Ishikawa (cell line): ENCODE measurements around the gene TMEM208.
A peak's percentile ranks its signal among the peaks of the same experiment; 100 is the strongest.

Source experiments
- CEBPB ChIP-seq: IDR thresholded peaks from 2 replicates; pipeline ENCODE4 v1.6.1; 2012
- CREB1 ChIP-seq: IDR thresholded peaks from 2 replicates; pipeline ENCODE4 v1.6.1; 2012; ENCODE audit warnings: low read depth
- EGR1 ChIP-seq: IDR thresholded peaks from 2 replicates; pipeline ENCODE4 v1.6.1; 2012
- EP300 ChIP-seq: IDR thresholded peaks from 2 replicates; pipeline ENCODE4 v1.6.1; 2012; ENCODE audit warnings: borderline replicate concordance
- FOXM1 ChIP-seq: IDR thresholded peaks from 2 replicates; pipeline ENCODE4 v1.6.1; 2012; ENCODE audit warnings: low read depth, borderline replicate concordance
- MAX ChIP-seq: IDR thresholded peaks from 2 replicates; pipeline ENCODE4 v1.6.1; 2012
- NFIC ChIP-seq: IDR thresholded peaks from 2 replicates; pipeline ENCODE4 v1.6.1; 2012
- RAD21 ChIP-seq: IDR thresholded peaks from 2 replicates; pipeline ENCODE4 v1.6.1; 2012; ENCODE audit warnings: low read depth
- REST ChIP-seq: IDR thresholded peaks from 2 replicates; pipeline ENCODE4 v1.6.1; 2012; ENCODE audit warnings: low read depth, mild to moderate bottlenecking
- TAF1 ChIP-seq: IDR thresholded peaks from 2 replicates; pipeline ENCODE4 v1.6.1; 2012; ENCODE audit warnings: low read depth, mild to moderate bottlenecking
- TCF12 ChIP-seq: IDR thresholded peaks from 2 replicates; pipeline ENCODE4 v1.6.1; 2012; ENCODE audit warnings: low read depth
- TEAD4 ChIP-seq: IDR thresholded peaks from 2 replicates; pipeline ENCODE4 v1.6.1; 2012
- USF1 ChIP-seq: IDR thresholded peaks from 2 replicates; pipeline ENCODE4 v1.6.1; 2012
- YY1 ChIP-seq: IDR thresholded peaks from 2 replicates; pipeline ENCODE4 v1.6.1; 2012; ENCODE audit warnings: low read depth
- ZBTB7A ChIP-seq: IDR thresholded peaks from 2 replicates; pipeline ENCODE4 v1.6.1; 2012; ENCODE audit warnings: low read depth

TMEM208 gene

GRCh38 chr16:67180166-67180565 lies 46.8 kb upstream of the TMEM208 start:
- TF ChIP-seq YY1, result no peak
- TF ChIP-seq TEAD4, result no peak
- no peak for TF ChIP-seq TCF12
- TF ChIP-seq MAX, result no peak
- no peak for TF ChIP-seq ZBTB7A
- TF ChIP-seq FOXM1, result no peak
- TF ChIP-seq CREB1, result no peak
- no peak for TF ChIP-seq RAD21
- no peak for TF ChIP-seq EGR1
- no peak for TF ChIP-seq NFIC
- TF ChIP-seq REST, result no peak
- no peak for TF ChIP-seq TAF1

- no peak for TF ChIP-seq TAF1
- TF ChIP-seq ZBTB7A, result no peak
- TF ChIP-seq EP300, result no peak
Observed at GRCh38 chr16:67181346-67181745, 45.6 kb upstream of the TMEM208 start.

GRCh38 chr16:67182288-67182687 lies 44.6 kb upstream of the TMEM208 start:
- TF ChIP-seq FOXM1 (no peak), TCF12 (no peak), CREB1 (no peak), MAX (no peak), EP300 (no peak), EGR1 (no peak), CEBPB (no peak), ZBTB7A (no peak)

GRCh38 chr16:67183284-67183626 lies 43.7 kb upstream of the TMEM208 start:
- no peak for TF ChIP-seq YY1
- no peak for TF ChIP-seq EGR1
- TF ChIP-seq EP300, result no peak
- TF ChIP-seq TAF1, result no peak
- no peak for TF ChIP-seq CREB1
- no peak for TF ChIP-seq ZBTB7A
- TF ChIP-seq CEBPB, result no peak
- no peak for TF ChIP-seq FOXM1
- no peak for TF ChIP-seq NFIC
- TF ChIP-seq TEAD4, result no peak
- no peak for TF ChIP-seq RAD21
- TF ChIP-seq USF1, result no peak
- no peak for TF ChIP-seq REST
- TF ChIP-seq MAX, result no peak

GRCh38 chr16:67183627-67184452 lies 43.1 kb upstream of the TMEM208 start, which contains the start of gene MATCAP1:
Gene MATCAP1 (minus strand): TSS chr16:67183963. CDS start chr16:67180610, 3,353 bp downstream.
- no peak for TF ChIP-seq REST
- peak; percentile 76; the same call in 1 of the 2 replicates for TF ChIP-seq ZBTB7A
- TF ChIP-seq USF1, result no peak
- TF ChIP-seq EGR1, result peak; percentile 81
- peak; percentile 80 for TF ChIP-seq CREB1
- peak; percentile 54 for TF ChIP-seq NFIC
- peak; percentile 67; the same call in 1 of the 2 replicates for TF ChIP-seq TAF1
- no peak for TF ChIP-seq FOXM1
- no peak for TF ChIP-seq CEBPB
- peak; percentile 58; the same call in 1 of the 2 replicates for TF ChIP-seq MAX
- TF ChIP-seq YY1, result no peak
- no peak for TF ChIP-seq EP300
- no peak; the same call in 1 of the 2 replicates for TF ChIP-seq TEAD4
- no peak for TF ChIP-seq RAD21
- TF ChIP-seq TCF12, result 0 out of 2 replicates have a peak, but pooled peaks have one; percentile 32
